Measurements from ENCODE around the gene AGMAT. TPM values are rescaled to one million over a fixed set of nuclear protein-coding genes. Genes with fewer than 3 reads are reported as not detected.

Gene AGMAT
- total and polyA plus RNA-seq, 9 of the 15 experiments (the other 6 are each of a cell fraction or from before 2014, with no cell fraction given): not detected

GRCh38 chr1:15628003-15628402, 43.2 kb upstream of the AGMAT start (continued):
- TF ChIP-seq ZBTB26 (CRISPR knock-in tag; IDR thresholded peaks at IDR 0.05): no peak
- no peak for TF ChIP-seq ZNF778 (CRISPR knock-in tag; IDR thresholded peaks at IDR 0.05)
- no peak for TF ChIP-seq C11orf30 (IDR thresholded peaks at IDR 0.05; ENCODE audit: low read depth)
- peak; percentile 68 for TF ChIP-seq SOX6 (IDR thresholded peaks at IDR 0.05)
- no peak for TF ChIP-seq ATF1 (CRISPR knock-in tag; IDR thresholded peaks at IDR 0.05)
- TF ChIP-seq ATF1 (tag; IDR thresholded peaks at IDR 0.05): no peak
- TF ChIP-seq, protein P1, sequence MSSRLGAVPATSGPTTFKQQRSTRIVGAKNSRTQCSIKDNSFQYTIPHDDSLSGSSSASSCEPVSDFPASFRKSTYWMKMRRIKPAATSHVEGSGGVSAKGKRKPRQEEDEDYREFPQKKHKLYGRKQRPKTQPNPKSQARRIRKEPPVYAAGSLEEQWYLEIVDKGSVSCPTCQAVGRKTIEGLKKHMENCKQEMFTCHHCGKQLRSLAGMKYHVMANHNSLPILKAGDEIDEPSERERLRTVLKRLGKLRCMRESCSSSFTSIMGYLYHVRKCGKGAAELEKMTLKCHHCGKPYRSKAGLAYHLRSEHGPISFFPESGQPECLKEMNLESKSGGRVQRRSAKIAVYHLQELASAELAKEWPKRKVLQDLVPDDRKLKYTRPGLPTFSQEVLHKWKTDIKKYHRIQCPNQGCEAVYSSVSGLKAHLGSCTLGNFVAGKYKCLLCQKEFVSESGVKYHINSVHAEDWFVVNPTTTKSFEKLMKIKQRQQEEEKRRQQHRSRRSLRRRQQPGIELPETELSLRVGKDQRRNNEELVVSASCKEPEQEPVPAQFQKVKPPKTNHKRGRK (tag; IDR thresholded peaks at IDR 0.05): no peak
- no peak for TF ChIP-seq MEF2A (IDR thresholded peaks at IDR 0.05; ENCODE audit: control insufficient read depth, low read depth, low read length)
- TF ChIP-seq ZFP36 (IDR thresholded peaks at IDR 0.05; ENCODE audit: low read depth, low read length, partially characterized antibody): no peak
- TF ChIP-seq CC2D1A (IDR thresholded peaks at IDR 0.05): 0 out of 2 replicates have a peak, but pooled peaks have one; percentile 13
- TF ChIP-seq, protein P2, sequence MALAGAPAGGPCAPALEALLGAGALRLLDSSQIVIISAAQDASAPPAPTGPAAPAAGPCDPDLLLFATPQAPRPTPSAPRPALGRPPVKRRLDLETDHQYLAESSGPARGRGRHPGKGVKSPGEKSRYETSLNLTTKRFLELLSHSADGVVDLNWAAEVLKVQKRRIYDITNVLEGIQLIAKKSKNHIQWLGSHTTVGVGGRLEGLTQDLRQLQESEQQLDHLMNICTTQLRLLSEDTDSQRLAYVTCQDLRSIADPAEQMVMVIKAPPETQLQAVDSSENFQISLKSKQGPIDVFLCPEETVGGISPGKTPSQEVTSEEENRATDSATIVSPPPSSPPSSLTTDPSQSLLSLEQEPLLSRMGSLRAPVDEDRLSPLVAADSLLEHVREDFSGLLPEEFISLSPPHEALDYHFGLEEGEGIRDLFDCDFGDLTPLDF (CRISPR knock-in tag; IDR thresholded peaks at IDR 0.05): no peak
- peak; percentile 25 for TF ChIP-seq TBP (optimal IDR thresholded peaks at IDR 0.05; ENCODE audit: low read depth, low read length)
- TF ChIP-seq TRIM24 (IDR thresholded peaks at IDR 0.05): peak in 1 of 2 experiments; percentile 69; a peak in 2 of 4 replicates
- TF ChIP-seq ARNT (IDR thresholded peaks at IDR 0.05): 0 out of 4 replicates have a peak, but pooled peaks of 1 of the 2 experiments have one; percentile 33
- TF ChIP-seq ZNF764 (CRISPR knock-in tag; IDR thresholded peaks at IDR 0.05; ENCODE audit: low read depth): no peak
- TF ChIP-seq, protein P3, sequence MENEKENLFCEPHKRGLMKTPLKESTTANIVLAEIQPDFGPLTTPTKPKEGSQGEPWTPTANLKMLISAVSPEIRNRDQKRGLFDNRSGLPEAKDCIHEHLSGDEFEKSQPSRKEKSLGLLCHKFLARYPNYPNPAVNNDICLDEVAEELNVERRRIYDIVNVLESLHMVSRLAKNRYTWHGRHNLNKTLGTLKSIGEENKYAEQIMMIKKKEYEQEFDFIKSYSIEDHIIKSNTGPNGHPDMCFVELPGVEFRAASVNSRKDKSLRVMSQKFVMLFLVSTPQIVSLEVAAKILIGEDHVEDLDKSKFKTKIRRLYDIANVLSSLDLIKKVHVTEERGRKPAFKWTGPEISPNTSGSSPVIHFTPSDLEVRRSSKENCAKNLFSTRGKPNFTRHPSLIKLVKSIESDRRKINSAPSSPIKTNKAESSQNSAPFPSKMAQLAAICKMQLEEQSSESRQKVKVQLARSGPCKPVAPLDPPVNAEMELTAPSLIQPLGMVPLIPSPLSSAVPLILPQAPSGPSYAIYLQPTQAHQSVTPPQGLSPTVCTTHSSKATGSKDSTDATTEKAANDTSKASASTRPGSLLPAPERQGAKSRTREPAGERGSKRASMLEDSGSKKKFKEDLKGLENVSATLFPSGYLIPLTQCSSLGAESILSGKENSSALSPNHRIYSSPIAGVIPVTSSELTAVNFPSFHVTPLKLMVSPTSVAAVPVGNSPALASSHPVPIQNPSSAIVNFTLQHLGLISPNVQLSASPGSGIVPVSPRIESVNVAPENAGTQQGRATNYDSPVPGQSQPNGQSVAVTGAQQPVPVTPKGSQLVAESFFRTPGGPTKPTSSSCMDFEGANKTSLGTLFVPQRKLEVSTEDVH (IDR thresholded peaks at IDR 0.05; ENCODE audit: low read depth, partially characterized antibody): no peak
- TF ChIP-seq BRF2 (IDR thresholded peaks at IDR 0.05; ENCODE audit: borderline replicate concordance, insufficient read depth, insufficient read length): no peak
- no peak for TF ChIP-seq KLF1 (tag; IDR thresholded peaks at IDR 0.05)
- no peak for TF ChIP-seq ZFP1 (CRISPR knock-in tag; IDR thresholded peaks at IDR 0.05)
- no peak for TF ChIP-seq ZBTB17 (CRISPR knock-in tag; IDR thresholded peaks at IDR 0.05)
- no peak for TF ChIP-seq ZNF197 (CRISPR knock-in tag; IDR thresholded peaks at IDR 0.05; ENCODE audit: low read depth)
- no peak for TF ChIP-seq ZBTB2 (IDR thresholded peaks at IDR 0.05)

Measured in K562 (cell line).